Measurements from ENCODE around the gene P2RX4.
"Not testable (repeated sequence)": the region's sequence is repeated elsewhere in the genome, so short reads cannot be mapped to it uniquely, and the experiment has no call there.

P2RX4 gene

DNA sequence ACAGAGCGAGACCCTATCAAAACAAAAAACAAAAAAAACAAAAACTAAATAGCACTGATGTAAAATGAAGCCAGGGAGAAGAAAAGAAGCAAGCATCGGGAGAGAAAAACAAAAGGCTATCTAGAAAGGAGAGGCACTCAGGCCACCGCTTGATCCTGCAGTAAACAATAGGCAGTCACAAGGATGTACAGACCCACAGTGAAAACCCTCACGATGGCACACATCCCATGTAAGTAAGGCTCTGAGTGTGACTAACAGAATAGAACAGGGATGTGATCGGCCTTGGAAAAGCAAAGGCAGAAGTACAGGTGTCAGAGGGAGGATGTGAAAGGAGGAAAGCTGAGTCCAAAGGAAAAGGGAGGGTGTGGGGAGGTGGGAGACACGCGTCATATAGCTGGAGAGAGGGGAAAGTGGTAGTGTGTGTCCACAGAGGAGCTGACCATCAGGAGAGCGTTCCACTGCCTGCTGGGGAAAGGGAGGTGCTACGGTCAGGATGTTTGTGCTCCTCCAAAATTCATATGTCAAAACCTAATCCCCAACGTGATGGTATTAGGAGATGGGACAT lies 55.1 kb downstream of the P2RX4 start:
- no peak for DNase-seq (ENCODE audit: low read depth in 1 of 2, low spot score in 1 of 2)

DNA sequence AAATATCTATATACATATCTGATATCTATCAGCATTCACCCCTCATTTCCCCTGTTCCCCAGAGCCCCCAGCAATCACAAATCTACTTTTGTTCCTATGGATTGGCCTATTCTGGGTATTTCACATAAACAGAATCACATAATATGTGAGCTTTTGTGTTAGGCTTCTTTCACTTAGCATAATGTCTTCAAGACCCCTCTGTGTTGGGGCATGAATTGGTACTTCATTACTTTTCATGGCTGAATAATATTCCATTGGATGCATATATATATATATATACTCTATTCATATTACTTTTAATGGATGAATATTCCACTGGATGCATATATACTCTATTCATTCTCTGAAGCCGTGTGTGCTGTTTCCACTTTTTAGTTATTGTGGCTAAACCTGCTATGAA lies 57.9 kb downstream of the P2RX4 start:
- DNase-seq (ENCODE audit: low read depth in 1 of 2, low spot score in 1 of 2), result no peak

DNA sequence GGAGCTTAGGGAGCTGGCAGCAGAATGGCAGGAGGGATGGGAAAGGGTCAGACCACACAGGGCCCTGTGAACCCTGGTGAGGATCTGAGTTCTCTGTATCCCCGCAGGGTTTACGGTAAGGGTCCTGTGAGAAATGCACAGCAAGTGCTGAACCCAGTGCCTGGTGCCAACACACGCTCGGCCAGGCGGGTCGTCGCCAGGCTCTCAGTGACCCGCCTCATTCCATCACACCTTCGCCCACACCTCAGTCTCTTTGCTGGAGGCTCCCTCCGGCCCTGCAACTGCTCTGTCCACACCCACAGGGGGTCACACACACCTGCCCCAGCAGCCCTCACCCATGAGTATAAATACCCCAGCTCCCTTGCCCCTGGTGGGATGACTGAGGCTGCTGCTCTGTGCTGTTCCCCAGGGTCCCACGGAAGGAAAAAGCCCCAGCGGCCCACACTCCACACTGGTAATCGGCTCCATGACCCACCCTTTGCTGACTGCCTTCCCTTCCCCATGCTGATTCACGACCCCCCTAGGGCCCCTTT lies 63.5 kb downstream of the P2RX4 start:
- DNase-seq (ENCODE audit: low read depth in 1 of 2, low spot score in 1 of 2), result no peak

DNA sequence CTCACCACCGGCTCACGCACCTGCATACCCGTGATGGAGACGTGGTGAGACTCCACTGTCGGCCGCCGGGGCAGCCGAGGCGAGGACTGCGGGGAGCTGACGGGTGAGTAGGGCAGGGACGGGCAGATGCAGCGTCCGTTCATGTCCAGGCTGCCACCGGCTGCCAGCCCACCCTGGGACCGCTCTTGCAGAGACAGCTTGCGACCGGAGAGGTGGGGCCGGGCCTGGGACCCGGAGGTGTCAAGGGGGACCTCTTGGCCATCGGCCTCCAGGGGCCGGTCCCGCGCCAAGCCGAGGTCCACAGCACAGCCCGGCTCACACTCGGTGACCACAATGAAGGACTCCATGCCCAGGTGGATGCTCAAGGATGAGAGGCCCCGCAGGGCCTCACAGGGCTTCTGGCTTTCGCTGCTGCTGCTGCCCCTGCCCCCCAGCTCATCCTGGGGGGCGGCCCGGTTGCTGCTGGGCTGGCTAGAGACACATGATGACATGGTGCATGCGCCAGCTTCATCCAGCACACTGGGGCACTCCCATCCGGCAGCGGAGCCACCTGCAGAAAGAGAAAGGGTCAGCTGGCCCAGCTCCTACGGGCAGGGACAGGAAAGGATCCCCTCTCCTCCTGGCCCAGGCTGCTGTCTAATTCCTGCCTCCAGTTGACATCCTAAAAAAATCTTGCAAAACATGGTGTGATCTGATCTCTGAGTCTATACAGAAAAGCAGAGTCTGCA lies 64.3 kb downstream of the P2RX4 start:
- no peak for DNase-seq (ENCODE audit: low read depth in 1 of 2, low spot score in 1 of 2)

DNA sequence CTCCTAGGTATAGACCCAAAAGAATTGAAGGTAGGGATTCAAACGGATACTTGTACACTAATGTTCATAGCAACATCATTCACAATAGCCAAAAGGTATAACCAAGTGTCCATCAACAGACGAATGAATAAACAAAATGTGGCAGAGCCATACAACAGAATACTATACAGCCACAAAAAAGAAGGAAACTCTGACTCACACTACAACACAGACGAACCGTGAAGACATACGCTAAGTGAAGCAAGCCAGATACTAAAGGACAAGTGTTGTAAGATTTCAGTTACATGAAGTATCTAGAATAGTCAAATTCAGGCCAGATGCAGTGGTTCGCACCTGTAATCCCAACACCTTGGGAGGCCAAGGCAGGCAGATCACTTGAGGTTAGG lies 67.4 kb downstream of the P2RX4 start:
- DNase-seq (ENCODE audit: low read depth in 1 of 2, low spot score in 1 of 2), result no peak

DNA sequence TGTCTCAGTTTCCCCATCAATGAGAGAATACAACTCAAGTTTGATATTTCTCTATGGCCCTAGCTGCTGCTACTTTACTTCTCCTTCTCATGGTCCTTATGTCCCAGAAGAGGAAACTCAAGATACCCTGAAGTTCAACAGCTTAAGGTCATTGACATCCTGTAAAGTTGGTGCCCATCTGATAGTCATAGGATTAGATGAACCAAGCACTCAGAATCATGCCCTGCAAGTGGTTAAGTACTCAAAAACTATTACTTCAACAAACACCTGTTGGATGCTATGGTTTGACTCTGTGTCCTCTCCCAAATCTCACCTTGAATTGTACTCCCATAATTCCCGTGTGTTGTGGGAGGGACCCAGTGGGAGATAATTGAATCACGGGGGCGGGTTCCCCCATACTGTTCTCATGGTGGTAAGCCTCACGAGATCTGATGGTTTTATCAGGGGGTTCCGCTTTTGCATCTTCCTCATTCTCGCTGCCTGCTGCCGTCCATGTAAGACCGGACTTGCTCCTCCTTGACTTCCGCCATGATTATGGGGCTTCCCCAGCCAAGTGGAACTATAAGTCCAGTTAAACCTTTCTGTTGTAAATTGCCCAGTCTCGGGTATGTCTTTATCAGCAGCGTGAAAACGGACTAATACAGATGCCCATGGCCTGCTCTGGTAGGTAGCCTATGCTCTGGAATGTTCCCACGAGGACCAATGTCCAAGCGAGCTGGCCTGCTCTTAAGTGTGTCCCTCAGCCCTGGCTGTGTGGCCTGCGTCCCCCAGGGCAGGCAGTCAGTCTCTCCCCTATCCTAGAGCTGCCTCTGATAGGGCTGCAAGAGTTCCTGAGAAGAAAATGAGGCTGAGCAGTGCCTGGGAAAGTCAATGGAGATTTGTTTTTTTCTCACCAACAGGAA lies 68.5 kb downstream of the P2RX4 start:
- no peak for DNase-seq (ENCODE audit: low read depth in 1 of 2, low spot score in 1 of 2)

DNA sequence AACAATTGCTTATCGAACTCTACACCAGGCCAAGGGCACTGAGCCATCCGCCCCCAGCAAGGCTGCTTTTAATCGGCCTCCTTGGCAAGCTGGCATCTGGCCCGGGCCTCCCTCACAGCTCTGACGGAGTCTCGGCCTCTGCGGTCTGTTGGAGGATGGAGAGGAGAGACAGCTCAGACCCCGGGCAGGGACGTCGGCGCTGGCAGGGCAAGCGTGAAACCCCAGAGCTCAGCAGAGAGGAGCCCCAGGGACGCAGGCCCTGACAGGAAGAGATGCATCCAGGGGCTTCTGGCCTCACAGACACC lies 69.1 kb downstream of the P2RX4 start:
- no peak for DNase-seq (ENCODE audit: low read depth in 1 of 2, low spot score in 1 of 2)

DNA sequence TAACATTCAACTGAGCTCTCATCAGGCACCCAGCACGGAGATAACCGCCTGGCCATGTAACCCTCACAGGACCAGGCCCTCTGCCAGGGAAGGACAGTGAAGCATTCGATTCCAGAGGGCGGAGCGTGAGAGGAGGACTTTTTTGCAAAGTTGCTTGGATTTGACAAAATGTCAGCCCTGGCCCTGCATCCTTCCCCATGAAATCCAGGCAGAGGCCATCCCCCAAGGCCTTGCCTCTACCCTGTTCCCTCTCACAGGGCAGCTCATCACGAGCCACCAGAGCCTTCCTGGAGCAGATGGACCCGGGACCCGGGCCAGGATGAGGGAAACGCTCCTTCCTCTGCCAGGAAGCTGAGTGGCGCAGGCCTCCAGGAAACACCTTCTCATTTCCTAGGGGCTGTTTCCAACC lies 69.6 kb downstream of the P2RX4 start:
- no peak for DNase-seq (ENCODE audit: low read depth in 1 of 2, low spot score in 1 of 2)

DNA sequence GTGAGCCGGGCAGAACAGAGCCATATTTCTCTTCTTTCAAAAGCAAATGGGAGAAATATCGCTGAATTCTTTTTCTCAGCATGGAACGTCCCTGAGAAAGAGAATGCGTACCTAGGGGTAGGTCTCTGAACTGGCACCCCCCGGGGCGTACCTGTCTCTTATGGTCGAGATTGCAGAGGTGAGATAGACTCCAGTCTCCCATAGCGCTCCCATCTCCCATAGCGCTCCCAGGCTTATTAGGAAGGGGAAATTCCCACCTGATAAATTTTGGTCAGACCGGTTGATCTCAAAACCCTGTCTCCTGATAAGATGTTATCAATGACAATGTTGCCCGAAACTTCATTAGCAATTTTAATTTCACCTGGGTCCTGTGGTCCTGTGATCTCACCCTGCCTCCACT lies 70.6 kb downstream of the P2RX4 start:
- DNase-seq (ENCODE audit: low read depth in 1 of 2, low spot score in 1 of 2), result not testable (repeated sequence)

DNA sequence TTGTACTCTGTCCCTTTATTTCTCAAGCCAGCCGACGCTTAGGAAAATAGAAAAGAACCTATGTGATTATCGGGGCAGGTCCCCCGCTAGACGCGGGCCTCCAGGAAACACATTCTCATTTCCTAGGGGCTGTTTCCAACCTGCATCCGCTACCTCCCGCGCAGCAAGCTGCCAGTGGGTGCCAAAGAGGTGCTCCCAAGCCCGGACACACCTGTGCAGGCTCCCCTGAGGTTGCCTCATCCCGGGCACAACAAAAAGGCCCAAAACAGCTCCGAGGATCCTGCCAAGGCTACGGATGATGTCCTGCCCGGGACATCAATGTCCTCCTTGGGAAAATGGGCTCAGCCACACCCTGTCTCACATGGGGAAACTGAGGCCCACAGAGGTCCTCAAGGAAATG lies 71.2 kb downstream of the P2RX4 start:
- not testable (repeated sequence) for DNase-seq (ENCODE audit: low read depth in 1 of 2, low spot score in 1 of 2)

DNA sequence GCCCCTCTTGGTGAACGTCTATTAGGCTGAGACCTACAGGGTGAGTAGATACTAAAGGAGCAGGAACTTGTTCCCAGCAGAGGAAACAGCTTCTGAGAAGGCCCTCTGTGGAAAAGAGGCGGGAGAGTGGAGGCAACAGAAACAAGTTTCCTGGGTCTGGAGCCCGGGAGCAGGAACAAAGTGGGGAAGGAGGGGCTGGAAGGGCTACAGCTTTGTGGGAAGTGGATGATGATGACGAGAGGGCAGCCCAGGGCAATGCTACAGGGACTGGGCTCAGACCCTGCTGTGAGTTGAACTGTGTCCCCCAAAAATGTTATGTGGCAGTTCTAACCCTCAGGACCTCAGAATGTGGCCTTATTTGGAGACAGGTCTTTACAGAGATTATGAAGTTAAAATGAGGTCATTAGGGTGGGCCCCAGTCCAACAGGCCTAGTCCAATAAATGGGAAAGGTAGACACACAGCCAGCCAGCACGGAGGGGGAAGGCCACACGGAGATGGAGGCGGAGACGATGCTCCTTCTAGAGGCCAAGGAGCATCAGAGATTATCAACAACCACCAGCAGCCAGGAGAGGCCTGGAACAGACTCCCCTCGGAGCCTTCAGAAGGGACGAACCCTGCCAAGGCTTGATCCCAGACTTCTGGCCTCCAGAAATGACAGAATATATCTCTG lies 72.3 kb downstream of the P2RX4 start:
- DNase-seq (ENCODE audit: low read depth in 1 of 2, low spot score in 1 of 2), result no peak

DNA sequence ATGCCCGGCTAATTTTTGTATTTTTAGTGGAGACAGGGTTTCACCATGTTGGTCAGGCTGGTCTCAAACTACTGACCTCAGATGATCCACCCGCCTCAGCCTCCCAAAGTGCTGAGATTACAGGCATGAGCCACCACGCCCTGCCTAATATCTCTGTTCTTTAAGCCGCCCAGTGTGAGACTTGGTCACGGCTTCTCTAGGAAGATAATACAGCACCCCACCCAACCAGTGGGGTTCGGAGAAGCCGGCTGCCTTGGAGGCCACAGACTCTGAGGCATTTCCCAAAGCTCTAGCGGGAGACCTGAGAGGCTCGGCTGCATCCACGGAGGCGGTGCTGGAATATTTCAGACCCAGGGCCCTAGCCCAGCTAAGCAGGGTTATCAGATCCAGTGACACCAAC lies 73.0 kb downstream of the P2RX4 start:
- DNase-seq (ENCODE audit: low read depth in 1 of 2, low spot score in 1 of 2), result not testable (repeated sequence)

DNA sequence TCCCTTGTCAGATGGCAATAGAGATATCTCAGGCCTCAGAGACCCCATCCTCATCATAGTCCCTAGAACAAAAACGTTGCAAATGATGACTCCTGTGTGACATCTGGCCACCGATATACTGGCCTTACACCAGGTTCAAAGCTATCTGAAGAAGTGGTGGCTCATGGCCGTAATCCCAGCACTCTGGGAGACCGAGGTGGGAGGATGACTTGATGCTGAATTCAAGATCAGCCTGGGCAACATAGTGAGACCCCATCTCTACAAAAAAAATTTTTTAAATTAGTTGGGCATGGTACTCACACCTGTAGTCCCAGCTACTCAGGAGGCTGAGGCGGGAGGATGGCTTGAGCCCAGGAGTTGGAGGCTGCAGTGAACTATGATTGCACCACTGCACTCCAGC lies 73.5 kb downstream of the P2RX4 start:
- no peak for DNase-seq (ENCODE audit: low read depth in 1 of 2, low spot score in 1 of 2)

All from activated CD4-positive, alpha-beta T cell treated with anti-CD3 and anti-CD28 coated beads, Interleukin-2, amount 50 U/mL, for 24 hours (primary cell).